IPS-18c (cell line): ENCODE measurements around the gene IRF2BP1.
"Not testable (repeated sequence)": the region's sequence is repeated elsewhere in the genome, so short reads cannot be mapped to it uniquely, and the experiment has no call there.

Source experiments
- H3K4me3 ChIP-seq: 2 replicates; pipeline ENCODE4 v1.7.0; 2013; ENCODE audit warnings: low read depth, mild to moderate bottlenecking, low read length, moderate library complexity; ENCODE audit not compliant: insufficient read depth
- H3K9me3 ChIP-seq: one replicate; pipeline ENCODE4 v1.6.1; 2013; ENCODE audit warnings: mild to moderate bottlenecking, low read length, moderate library complexity; ENCODE audit not compliant: control insufficient read depth, insufficient read depth

IRF2BP1 gene

DNA sequence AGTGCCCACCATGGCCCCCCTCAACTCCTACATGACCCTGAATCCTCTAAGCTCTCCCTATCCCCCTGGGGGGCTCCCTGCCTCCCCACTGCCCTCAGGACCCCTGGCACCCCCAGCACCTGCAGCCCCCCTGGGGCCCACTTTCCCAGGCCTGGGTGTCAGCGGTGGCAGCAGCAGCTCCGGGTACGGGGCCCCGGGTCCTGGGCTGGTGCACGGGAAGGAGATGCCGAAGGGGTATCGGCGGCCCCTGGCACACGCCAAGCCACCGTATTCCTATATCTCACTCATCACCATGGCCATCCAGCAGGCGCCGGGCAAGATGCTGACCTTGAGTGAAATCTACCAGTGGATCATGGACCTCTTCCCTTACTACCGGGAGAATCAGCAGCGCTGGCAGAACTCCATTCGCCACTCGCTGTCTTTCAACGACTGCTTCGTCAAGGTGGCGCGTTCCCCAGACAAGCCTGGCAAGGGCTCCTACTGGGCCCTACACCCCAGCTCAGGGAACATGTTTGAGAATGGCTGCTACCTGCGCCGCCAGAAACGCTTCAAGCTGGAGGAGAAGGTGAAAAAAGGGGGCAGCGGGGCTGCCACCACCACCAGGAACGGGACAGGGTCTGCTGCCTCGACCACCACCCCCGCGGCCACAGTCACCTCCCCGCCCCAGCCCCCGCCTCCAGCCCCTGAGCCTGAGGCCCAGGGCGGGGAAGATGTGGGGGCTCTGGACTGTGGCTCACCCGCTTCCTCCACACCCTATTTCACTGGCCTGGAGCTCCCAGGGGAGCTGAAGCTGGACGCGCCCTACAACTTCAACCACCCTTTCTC lies 13.6 kb downstream of the IRF2BP1 start:
- H3K4me3 ChIP-seq, result no peak overlapping the region
- H3K9me3 ChIP-seq, result no peaks in the 10 kb centered on the region

DNA sequence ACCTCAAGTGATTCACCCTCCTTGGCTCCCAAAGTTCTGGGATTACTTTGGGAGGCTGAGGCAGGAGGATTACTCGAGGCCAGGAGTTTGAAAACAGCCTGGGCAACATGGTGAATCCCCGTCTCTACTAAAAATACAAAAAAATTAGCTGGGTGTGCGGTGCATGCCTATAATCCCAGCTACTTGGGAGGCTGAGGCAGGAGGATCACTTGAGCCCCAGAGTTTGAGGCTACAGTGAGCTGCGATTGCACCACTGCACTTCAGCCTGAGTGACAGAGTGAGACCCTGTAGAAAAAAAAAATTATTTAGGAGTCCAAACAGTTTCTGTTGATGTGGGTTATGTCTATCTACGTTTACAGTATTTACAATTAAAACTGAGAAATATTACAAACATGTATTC lies 15.1 kb downstream of the IRF2BP1 start:
- no peak overlapping the region for H3K4me3 ChIP-seq

DNA sequence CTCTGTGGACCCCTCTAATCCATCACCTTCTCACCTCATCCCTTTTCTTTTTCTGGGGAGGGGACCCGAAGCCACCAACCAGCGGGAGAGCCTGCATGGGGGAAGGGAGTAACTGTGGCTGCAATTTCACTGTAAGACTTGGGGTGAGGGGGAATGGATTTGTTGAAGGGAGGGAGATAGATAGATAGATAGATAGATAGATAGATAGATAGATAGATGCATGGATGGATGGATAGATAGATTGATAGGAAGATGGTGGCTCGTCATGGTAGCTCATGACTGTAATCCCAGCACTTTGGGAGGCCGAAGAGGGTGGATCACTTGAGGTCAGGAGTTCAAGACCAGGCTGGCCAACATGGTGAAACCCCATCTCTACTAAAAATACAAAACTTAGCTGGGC lies 18.7 kb downstream of the IRF2BP1 start:
- not testable (repeated sequence) for H3K4me3 ChIP-seq, H3K9me3 ChIP-seq

More for the DNA sequence above, 15.1 kb downstream of the IRF2BP1 start:
- no peaks in the 10 kb centered on the region for H3K9me3 ChIP-seq

DNA sequence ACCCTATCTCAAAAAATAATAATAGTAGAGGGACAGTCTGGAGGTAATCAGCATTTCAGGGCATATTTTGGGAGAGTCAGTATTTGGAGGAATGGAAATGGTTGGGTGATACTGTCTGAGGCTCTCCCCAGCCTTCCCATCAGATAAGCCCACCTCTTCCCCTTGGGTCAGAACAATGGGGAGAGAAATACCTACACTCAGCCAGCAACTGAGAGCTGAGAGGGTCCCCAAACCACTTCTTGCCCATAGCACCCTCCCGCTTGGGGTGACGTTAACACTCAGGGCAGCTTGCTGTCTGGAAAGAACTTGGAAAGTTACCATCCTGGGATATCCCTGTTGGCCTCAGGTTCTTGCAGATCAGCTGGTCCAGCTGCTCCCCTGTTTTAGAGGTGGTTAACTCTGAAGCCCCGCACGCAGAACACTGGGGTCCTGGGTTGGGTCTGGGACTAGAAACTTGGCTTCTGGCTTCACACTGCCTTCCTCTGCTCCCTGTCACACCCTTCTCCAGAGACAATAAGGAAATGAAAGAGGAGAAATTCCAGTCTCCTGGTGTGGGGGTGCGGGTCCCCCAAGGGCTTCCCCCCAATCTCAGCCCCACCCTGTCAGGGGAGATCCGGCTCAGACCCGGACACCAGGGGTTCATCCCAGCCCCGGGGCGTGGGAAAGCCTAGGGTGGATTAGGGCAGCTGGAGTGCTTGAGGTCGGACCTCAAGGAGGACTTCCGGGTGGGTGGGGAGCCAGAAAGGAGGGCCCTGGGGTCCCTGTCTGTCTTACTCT lies 19.4 kb downstream of the IRF2BP1 start:
- H3K9me3 ChIP-seq, result no peaks in the 10 kb centered on the region
- H3K4me3 ChIP-seq, result no peak overlapping the region; the same call in 1 of the 2 replicates

DNA sequence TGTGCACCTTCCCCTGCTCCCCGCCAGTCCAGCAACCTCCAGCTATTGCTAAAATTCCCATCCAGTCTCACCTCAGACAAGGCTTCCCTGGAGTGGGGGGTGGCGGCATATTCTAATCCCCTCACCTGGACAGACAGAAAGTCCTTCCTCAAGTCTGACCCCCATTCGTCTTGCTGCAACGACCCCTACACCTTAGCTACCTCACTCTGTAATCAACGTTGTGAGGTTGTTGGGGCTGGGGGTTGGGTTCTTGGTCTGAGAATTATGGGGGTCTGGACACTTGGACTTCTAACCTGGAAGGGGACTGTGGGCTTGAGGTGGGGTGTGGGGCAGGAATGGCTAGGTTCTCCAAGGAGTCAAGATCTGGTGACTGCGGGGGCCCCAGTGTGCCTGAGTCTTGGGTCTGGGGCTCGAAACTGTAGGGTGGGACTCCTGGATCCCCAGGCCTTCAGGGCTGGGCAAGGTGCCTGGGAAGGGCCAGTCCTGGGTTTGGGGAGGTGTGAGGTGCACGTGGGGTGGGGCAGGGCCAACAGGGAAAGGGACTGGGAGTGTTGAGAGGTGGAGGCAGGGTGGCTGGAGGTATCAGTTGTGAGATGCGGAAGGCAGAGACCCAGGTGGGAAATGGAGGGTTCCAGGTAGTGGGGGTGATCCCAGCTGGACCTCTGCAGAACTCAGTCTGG lies 20.5 kb downstream of the IRF2BP1 start:
- Histone ChIP-seq H3K9me3 (no peaks in the 10 kb centered on the region), H3K4me3 (peak overlapping the region; percentile 84)

DNA sequence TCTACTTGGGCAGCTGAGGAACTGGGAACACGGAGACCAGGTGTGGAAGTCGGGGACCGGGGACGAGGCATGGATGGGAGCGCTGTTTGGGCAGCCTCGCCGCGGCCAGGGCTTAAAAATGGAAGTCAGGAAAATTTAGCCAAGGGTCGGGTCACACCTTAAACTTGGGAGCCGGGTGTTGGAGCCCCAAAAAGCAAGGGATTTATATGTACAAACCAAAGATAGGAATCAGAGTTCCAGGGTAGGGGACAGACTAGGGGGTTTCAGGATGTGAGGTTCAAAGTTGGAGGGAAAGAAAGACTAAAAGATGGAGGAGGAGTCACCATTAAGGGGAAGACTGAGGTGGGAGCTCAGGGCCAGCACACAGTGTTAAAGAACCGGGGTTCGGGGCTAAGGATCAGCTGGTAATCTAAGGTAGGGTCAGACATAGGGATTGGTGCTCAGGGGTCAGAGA lies 21.3 kb downstream of the IRF2BP1 start:
- peak overlapping the region; percentile 84 for H3K4me3 ChIP-seq
- H3K9me3 ChIP-seq, result no peaks in the 10 kb centered on the region

DNA sequence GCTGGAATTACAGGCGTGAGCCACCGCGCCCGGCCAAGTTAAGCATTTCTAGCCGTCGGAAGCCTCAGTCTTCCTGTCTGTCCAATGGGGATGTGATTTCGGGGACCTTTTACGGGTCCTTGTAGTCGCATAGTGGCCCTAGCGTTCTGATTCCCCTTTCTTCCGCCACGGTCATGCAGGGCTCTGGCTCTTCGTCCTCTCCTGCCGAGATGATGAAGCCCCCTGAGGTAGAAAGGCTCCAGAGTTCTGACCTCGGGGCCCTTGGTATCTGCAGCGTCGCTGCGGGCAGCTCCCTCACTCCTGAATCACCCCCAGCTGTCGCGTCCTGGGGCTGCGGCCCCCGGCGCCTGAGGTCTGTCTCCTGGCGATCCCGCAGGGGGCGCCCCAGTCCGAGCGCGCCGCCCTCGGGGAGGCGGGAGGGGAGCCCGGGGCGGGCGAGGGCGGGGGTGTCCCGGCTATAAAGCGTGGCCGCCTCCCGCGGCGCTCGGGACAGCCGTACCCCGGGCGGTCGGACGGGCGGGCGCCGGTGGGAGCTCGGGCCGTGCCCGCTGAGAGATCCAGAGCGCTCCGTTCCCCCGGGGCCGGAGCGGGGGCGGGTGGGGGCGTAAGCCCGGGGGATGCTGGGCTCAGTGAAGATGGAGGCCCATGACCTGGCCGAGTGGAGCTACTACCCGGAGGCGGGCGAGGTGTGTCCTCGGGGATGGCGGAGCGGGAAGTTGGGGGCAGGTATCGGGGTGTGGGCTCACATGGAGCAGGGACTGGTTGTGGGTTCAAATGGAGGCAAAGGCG lies 21.9 kb downstream of the IRF2BP1 start, which contains the start of gene FOXA3:
Gene FOXA3 (plus strand): TSS at position 487 of the 789 bp plus-strand sequence. CDS start 131 bp downstream, at position 618.
- Histone ChIP-seq H3K4me3 (peak within 1 kb of the TSS; percentile 84), H3K9me3 (no peaks in the 10 kb centered on the region)

DNA sequence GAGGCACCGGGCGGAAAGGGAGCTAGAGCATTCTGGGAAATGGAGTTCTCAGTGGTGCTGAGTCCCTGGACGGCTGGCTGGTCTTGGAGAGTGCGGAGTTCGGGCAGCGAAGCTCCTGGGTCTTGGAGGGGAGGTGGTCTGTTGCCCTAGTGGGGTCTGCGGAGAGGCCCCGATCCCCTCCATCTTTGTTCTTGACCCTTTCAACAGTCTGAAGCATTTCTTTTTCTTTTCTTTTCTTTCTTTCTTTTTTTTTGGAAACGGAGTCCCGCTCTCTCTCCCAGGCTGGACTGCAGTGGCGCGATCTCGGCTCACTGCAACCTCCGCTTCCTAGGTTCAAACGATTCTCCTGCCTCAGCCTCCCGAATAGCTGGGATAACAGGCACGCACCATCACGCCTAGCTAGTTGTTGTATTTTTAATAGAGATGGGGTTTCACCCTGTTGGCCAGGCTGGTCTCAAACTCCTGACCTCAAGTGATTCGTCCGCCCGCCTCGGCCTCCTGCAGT lies 22.6 kb downstream of the IRF2BP1 start:
- Histone ChIP-seq H3K4me3 (peak overlapping the region; percentile 84; the same call in 1 of the 2 replicates), H3K9me3 (no peaks in the 10 kb centered on the region)

DNA sequence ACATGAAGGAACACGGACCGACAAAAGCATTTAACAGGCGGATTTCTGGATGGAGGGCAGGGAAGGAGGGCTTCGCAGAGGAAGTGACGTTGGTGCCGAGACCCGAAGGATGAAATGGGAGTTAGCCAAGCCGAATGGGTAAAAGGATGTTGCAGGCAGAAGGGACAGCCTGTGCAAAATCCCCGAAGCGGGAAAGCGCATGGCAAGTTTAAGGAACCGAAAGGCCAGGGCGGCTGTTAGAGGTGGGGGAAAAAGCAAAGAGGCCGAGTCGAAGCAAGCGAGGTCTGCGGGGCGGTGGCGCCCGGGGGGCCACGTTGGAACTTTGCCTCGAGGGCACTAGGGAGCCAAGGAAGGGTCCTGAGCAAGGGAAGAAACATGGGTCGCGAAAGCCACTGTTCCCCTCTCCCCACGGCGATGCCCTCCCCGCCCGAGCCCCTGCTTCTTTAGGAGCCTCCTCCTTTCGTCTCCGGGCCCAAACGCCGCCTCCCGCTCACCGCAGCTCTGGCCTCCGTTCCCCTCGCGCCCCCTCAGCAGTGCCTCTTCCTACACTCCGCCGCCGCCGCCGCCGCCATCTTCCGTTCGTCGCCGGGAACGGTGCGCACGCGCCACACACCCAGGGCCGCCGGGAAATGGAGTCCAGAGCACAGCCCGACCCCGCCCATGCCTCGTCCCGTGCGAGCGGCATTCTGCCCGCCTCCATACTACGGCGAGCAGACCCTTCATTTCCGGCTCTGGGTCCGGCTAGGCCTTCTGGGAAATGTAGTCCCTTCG lies 23.2 kb downstream of the IRF2BP1 start, which contains the start of gene SYMPK:
Gene SYMPK (minus strand): TSS at position 584 of the 771 bp plus-strand sequence. CDS start 8,652 bp downstream, outside the sequence.
- peak within 1 kb of the TSS; percentile 87 for H3K4me3 ChIP-seq
- H3K9me3 ChIP-seq, result no peaks in the 10 kb centered on the region

DNA sequence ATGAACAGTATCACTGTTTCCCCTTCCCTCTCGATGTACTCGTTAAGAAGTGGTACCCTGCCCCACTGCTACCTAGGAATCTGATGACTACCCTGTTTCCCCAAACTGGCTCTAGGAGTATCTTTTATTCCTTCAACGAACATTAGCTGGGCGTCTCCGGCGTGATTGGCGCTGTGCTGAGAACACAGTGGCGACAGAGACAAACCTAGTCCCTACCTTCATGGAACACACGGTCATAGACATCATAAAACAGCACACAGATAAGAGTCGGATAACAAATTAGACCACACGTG lies 23.7 kb downstream of the IRF2BP1 start:
- H3K4me3 ChIP-seq, result peak overlapping the region; percentile 87

DNA sequence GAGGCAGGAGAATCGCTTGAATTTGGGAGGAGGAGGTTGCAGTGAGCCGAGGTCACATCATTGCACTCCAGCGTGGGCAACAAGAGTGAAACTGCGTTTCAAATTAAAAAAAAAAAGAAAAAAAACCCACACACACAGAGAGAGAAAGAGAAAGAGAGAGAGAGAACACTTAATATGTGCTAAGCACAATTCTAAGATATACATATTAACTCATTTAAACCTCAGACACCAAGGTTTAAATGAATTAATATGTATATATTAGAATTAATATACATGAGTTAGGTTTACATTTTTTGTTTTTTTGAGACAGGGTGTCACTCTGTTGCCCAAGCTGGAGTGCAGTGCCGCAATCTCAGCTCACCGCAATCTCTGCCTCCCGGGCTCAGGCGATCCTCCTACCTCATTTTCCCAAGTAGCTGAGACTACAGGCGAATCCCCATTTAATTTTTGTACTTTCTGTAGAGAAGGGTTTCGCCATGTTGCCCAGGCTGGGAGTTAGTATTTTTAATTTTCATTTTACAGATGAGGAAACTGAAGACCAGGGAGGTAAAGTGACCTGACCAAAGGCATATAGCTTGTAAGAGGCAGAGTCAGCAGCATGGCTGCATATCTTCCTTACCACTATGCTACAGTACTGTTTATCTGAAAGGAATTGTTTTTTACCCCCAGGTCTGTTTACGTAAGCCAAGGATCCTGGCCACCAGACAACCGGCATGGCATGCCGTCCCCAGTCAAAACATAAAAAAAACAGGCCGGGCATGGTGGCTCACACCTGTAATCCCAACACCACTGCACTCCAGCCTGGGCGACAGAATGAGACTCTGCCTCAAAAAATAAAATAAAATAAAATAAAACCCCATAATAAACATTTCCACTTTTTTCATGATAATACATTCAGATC lies 25.3 kb downstream of the IRF2BP1 start:
- Histone ChIP-seq H3K9me3 (no peaks in the 10 kb centered on the region), H3K4me3 (no peak overlapping the region)

More for the DNA sequence above, 23.7 kb downstream of the IRF2BP1 start:
- H3K9me3 ChIP-seq, result no peaks in the 10 kb centered on the region

DNA sequence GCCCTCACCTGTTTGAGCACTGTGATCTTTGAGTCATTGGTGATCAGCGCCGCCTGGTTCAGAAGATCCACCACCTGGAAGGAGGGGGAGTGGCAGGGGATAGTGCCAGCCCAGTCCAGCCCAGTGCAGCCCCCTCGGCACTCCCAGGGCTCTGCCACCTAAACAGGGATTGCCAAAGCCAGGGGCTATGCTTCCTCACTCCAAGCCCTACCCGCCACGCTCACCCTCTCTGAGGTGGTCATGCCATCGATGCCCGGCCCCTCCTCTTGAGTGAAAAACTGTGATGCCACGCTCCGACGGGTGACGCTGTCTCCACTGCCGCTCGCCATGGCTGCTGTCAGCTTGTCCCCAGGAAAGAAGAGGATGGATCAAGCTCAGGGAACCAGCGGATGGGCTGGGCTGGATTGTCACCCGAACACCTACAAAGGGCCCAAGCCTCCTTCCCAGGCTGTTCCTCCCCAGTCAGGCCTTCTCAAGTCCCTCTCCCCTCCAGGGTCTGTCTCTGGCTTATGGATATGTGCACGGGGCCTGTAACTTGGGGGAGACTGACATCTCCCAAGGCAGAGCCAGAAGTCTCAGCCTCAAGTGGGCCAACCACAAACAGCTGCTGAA lies 31.7 kb downstream of the IRF2BP1 start:
- no peaks in the 10 kb centered on the region for H3K9me3 ChIP-seq
- H3K4me3 ChIP-seq, result no peak overlapping the region

DNA sequence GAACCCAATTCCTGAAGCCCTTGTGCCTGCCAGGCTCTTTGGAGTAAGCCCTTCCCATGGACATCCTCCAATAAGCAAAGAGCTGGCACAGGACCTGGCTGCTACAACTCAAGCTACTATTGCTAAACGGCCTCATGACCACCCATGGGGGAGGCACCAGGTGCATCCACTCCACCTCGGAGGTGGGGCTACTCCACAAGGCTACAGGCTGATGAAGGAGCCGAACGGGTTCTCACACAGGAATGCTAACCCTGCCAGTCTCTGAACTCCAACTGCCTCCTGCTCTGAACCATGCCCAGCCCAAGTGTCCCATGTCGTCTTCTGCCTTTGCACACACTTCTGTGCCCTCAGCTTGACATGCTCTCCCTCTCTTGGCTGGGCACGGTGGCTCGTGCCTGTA lies 33.0 kb downstream of the IRF2BP1 start:
- H3K9me3 ChIP-seq, result no peaks in the 10 kb centered on the region
- H3K4me3 ChIP-seq, result no peak overlapping the region

DNA sequence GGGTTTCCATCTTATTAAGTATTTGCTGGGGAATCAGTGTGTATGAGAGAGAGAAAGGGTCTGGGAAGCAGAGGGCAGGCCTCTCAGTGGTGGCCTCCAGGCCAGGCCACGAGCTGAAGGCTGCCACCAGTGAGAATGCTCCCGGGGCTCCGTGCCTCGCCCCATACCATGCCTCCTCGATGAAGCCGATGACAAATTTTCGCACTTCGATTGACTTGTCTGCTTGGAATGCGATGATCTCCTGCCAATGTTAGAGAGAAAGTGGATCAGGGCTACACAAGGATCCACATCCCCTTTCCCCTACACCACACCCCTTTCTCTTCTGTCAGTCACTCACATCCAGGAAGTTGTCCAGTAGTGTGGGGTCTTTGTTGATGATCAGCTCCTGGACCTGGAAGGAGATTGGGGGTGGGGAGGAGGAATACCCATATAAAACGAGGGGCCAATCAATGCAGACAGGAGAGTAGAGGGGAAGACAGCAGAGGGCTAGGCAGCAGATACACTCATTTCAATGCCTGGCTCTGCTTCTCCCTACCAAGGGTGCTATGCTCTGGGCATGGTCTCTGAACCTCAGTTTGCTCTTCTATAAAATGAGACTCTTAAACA lies 33.7 kb downstream of the IRF2BP1 start:
- Histone ChIP-seq H3K4me3 (no peak overlapping the region), H3K9me3 (no peaks in the 10 kb centered on the region)
